Measurements from ENCODE around the gene DISC1.

DISC1 gene

DNA sequence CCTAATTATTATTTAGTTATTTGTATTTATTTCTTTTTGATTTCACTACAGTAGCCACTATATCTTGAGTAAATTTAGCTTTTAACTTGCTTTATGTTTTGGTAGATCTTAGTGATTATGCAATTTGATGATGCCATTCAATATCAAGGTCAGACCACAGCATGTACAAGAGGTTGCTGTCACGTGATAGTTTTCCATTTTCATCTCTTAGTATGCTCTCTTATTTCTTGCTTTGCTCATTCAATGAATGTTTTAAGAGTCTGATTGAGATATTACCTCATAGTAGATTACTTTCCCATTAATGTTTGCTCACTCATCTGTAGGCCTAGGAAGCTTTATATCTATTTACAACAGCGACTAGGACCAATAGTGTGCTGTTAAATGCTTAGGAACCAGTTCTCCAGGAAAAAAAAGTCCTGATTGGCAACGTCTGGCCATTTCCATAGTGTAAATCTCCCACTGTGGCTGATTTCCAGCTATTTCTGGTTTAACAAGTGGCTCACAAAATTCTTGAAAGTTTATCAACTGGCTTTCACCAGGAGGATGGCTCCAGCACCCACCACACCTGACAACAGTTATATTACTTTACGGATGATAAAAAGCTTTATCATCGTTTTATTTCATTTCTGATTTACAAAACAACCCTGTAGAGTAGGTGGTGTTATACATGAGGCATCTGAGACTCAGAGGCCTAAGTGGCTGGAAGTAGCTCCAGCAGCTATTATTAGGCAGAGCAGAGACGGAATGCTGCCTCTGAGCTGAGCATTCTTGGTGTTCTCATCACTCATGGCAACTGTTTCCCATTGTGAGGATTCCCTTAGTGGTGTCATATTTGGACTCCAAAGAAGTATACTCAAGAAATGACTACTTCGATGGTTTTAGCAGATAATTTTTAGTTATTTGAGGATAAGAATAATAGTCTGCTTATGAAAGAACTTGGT is 235.2 kb downstream of the DISC1 start:
- Histone ChIP-seq H3K27ac (replicated peaks; ENCODE audit: low read length) (no peak overlapping the region), H3K23ac (ENCODE audit: low read depth, low read length, poor library complexity) (no peak overlapping the region), H2AFZ (ENCODE audit: low read length) (peak overlapping the region; percentile 70), H2BK5ac (ENCODE audit: low read length) (no peak overlapping the region), H2BK12ac (ENCODE audit: low read length) (no peak overlapping the region), H3K36me3 (replicated peaks in 1 of 2; ENCODE audit: control insufficient read depth in 2 of 2, insufficient read depth in 2 of 2, low read length in 2 of 2) (no peaks in the 10 kb centered on the region), H3K9me3 (replicated peaks in 1 of 2; ENCODE audit: control insufficient read depth in 2 of 2, insufficient read depth in 1 of 2, low read depth in 1 of 2, low read length in 2 of 2) (peaks cover 0 to 10% of the 10 kb centered on the region in 2 donors), H3K18ac (ENCODE audit: low read length) (no peak overlapping the region), H4K91ac (ENCODE audit: low read depth, low read length, poor library complexity) (no peak overlapping the region), H3K4ac (ENCODE audit: low read length) (no peak overlapping the region), H2AK5ac (ENCODE audit: low read depth, low read length) (no peak overlapping the region), H3K4me3 (ENCODE audit: low read length in 2 of 2) (no peak overlapping the region), H3K4me1 (ENCODE audit: control insufficient read depth in 2 of 2, insufficient read depth in 1 of 2, low read depth in 1 of 2, low read length in 2 of 2) (peaks cover 1 to 11% of the 10 kb centered on the region in 2 donors), H4K8ac (ENCODE audit: low read depth, low read length) (no peak overlapping the region), H2BK15ac (ENCODE audit: low read length) (no peak overlapping the region), H2BK120ac (ENCODE audit: low read depth, low read length) (no peak overlapping the region), H3K27me3 (ENCODE audit: control insufficient read depth in 3 of 3, insufficient read depth in 3 of 3, low read depth in 1 of 3, low read length in 3 of 3) (no peaks in the 10 kb centered on the region), H3K79me1 (ENCODE audit: low read depth, low read length) (no peaks in the 10 kb centered on the region), H3K4me2 (ENCODE audit: insufficient read depth, low read length, poor library complexity, severe bottlenecking) (no peak overlapping the region), H3K14ac (ENCODE audit: low read length) (no peak overlapping the region), H3K9ac (ENCODE audit: low read depth, low read length, poor library complexity) (no peak overlapping the region)
- DNase-seq (ENCODE audit: low spot score): no peak
- WGBS, 2 donors (ENCODE audit: extremely low coverage in 2 of 2, insufficient read length in 2 of 2, insufficient replicate concordance in 1 of 2): no CpG with 5 or more reads among the region's 7 CpGs

DNA sequence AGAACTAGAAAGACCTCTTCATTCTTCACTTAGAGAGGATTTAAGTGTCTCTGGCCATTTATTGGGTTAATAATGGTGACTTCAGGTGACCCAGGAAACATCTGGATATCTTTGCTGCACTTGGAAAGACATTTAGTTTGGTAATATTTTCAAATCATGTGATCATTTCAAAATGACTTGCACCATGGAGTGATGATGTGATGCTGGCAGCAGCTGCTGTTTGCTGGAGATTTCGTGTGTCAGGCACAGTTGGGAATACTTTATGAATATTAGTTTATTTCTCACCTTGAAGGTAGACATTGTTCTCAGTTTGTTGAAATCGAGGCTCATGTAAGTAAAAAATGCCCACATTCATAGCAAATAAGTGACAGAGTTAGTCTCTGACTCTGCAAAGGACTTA is 236.0 kb downstream of the DISC1 start:
- no peak overlapping the region for H4K8ac ChIP-seq (ENCODE audit: low read depth, low read length)
- no CpG with 5 or more reads among the region's 2 CpGs for WGBS, 2 donors (ENCODE audit: extremely low coverage in 2 of 2, insufficient read length in 2 of 2, insufficient replicate concordance in 1 of 2)
- H3K9ac ChIP-seq (ENCODE audit: low read depth, low read length, poor library complexity): no peak overlapping the region
- H2BK12ac ChIP-seq (ENCODE audit: low read length): no peak overlapping the region
- H3K14ac ChIP-seq (ENCODE audit: low read length): no peak overlapping the region
- H3K27me3 ChIP-seq (ENCODE audit: control insufficient read depth in 3 of 3, insufficient read depth in 3 of 3, low read depth in 1 of 3, low read length in 3 of 3): no peaks in the 10 kb centered on the region
- H2AFZ ChIP-seq (ENCODE audit: low read length): no peak overlapping the region
- no peak overlapping the region for H3K4me2 ChIP-seq (ENCODE audit: insufficient read depth, low read length, poor library complexity, severe bottlenecking)
- H3K4me1 ChIP-seq (ENCODE audit: control insufficient read depth in 2 of 2, insufficient read depth in 1 of 2, low read depth in 1 of 2, low read length in 2 of 2): peaks cover 2 to 18% of the 10 kb centered on the region in 2 donors
- H3K23ac ChIP-seq (ENCODE audit: low read depth, low read length, poor library complexity): no peak overlapping the region
- H3K79me1 ChIP-seq (ENCODE audit: low read depth, low read length): no peaks in the 10 kb centered on the region
- H3K4me3 ChIP-seq (ENCODE audit: low read length in 2 of 2): no peak overlapping the region
- no peak for DNase-seq (ENCODE audit: low spot score)
- H3K27ac ChIP-seq (replicated peaks; ENCODE audit: low read length): no peak overlapping the region
- no peak overlapping the region for H4K91ac ChIP-seq (ENCODE audit: low read depth, low read length, poor library complexity)
- H3K18ac ChIP-seq (ENCODE audit: low read length): no peak overlapping the region
- no peak overlapping the region for H2BK120ac ChIP-seq (ENCODE audit: low read depth, low read length)
- no peak overlapping the region for H2BK5ac ChIP-seq (ENCODE audit: low read length)
- H3K9me3 ChIP-seq (replicated peaks in 1 of 2; ENCODE audit: control insufficient read depth in 2 of 2, insufficient read depth in 1 of 2, low read depth in 1 of 2, low read length in 2 of 2): peaks cover 0 to 10% of the 10 kb centered on the region in 2 donors
- no peak overlapping the region for H2AK5ac ChIP-seq (ENCODE audit: low read depth, low read length)
- no peaks in the 10 kb centered on the region for H3K36me3 ChIP-seq (replicated peaks in 1 of 2; ENCODE audit: control insufficient read depth in 2 of 2, insufficient read depth in 2 of 2, low read length in 2 of 2)
- no peak overlapping the region for H2BK15ac ChIP-seq (ENCODE audit: low read length)
- no peak overlapping the region for H3K4ac ChIP-seq (ENCODE audit: low read length)

DNA sequence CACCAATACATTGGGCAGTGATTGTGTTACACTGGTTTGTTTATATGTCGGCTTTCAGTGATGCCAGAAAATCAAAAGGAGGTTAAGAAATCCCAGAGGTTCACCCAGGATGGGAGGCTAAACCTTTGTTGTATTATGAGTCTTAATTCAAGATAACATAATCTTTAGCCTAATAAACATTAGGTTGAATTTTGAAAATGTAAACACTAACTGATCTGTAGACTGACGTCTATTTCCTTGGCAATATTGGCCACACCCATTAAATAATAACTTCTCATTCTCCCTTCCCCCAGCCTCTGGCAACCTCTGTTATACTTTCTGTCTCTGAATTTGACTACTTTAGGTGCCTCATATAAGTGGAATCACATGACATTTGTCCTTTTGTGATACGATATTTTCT is 238.7 kb downstream of the DISC1 start:
- Histone ChIP-seq H3K9ac (ENCODE audit: low read depth, low read length, poor library complexity) (no peak overlapping the region), H3K27me3 (ENCODE audit: control insufficient read depth in 3 of 3, insufficient read depth in 3 of 3, low read depth in 1 of 3, low read length in 3 of 3) (no peaks in the 10 kb centered on the region), H3K4me3 (ENCODE audit: low read length in 2 of 2) (no peak overlapping the region), H3K23ac (ENCODE audit: low read depth, low read length, poor library complexity) (no peak overlapping the region), H3K18ac (ENCODE audit: low read length) (no peak overlapping the region), H2BK12ac (ENCODE audit: low read length) (no peak overlapping the region), H4K91ac (ENCODE audit: low read depth, low read length, poor library complexity) (no peak overlapping the region), H3K36me3 (replicated peaks in 1 of 2; ENCODE audit: control insufficient read depth in 2 of 2, insufficient read depth in 2 of 2, low read length in 2 of 2) (no peaks in the 10 kb centered on the region), H2BK15ac (ENCODE audit: low read length) (no peak overlapping the region), H4K8ac (ENCODE audit: low read depth, low read length) (no peak overlapping the region), H3K4me1 (ENCODE audit: control insufficient read depth in 2 of 2, insufficient read depth in 1 of 2, low read depth in 1 of 2, low read length in 2 of 2) (peaks cover 3 to 20% of the 10 kb centered on the region in 2 donors), H3K27ac (replicated peaks; ENCODE audit: low read length) (no peak overlapping the region), H2AK5ac (ENCODE audit: low read depth, low read length) (no peak overlapping the region), H3K4me2 (ENCODE audit: insufficient read depth, low read length, poor library complexity, severe bottlenecking) (no peak overlapping the region), H3K14ac (ENCODE audit: low read length) (no peak overlapping the region), H2BK5ac (ENCODE audit: low read length) (no peak overlapping the region), H2BK120ac (ENCODE audit: low read depth, low read length) (no peak overlapping the region), H3K79me1 (ENCODE audit: low read depth, low read length) (no peaks in the 10 kb centered on the region), H3K4ac (ENCODE audit: low read length) (no peak overlapping the region), H2AFZ (ENCODE audit: low read length) (no peak overlapping the region), H3K9me3 (replicated peaks in 1 of 2; ENCODE audit: control insufficient read depth in 2 of 2, insufficient read depth in 1 of 2, low read depth in 1 of 2, low read length in 2 of 2) (peaks cover 0 to 2% of the 10 kb centered on the region in 2 donors)
- WGBS, 2 donors (ENCODE audit: extremely low coverage in 2 of 2, insufficient read length in 2 of 2, insufficient replicate concordance in 1 of 2): no CpG with 5 or more reads among the region's 3 CpGs
- no peak for DNase-seq (ENCODE audit: low spot score)

DNA sequence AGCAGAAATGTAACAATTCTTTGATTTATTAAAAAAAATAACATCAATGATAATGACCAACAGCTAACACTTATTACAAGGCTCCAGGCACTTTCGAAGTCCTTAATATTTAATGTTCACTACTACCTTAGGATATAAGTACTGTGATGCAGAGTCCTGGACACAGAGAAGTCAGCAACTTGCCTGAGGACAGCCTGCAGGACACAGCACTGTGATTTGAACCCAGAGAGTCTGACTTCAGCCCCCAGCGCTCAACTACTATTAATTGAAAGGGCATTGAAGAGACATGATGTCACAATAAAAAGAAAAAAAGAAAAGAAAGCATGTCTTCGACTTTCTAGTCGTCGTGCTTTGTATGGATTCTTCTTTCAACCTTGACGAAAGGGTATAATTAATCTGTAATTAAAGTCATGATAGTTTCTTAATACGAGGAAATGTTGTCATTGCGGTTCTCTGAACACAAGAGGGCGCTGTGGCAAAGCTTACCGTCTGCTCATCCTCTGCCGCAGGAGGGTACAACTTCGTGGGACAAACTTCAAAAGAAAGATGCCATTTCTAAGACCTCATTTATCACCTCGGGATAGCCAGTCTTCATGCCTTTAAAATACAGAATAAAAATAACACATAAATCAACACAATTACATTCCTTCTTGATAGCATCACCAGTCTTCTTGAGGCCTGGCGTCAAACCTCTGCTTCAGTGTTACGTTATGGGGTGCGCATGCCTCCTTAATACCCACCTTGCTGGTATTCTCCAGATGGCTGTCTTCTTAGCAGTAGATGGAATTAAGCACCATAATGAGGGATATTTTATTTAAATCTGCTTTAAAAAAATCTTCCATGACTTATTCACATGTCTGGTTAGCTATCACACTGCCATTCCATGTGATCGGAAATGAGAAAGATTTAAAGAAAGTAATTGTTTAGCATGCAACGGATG is 240.1 kb downstream of the DISC1 start:
- Histone ChIP-seq H4K8ac (ENCODE audit: low read depth, low read length) (no peak overlapping the region), H2AFZ (ENCODE audit: low read length) (no peak overlapping the region), H3K79me1 (ENCODE audit: low read depth, low read length) (no peaks in the 10 kb centered on the region), H2AK5ac (ENCODE audit: low read depth, low read length) (no peak overlapping the region), H4K91ac (ENCODE audit: low read depth, low read length, poor library complexity) (no peak overlapping the region), H3K4ac (ENCODE audit: low read length) (no peak overlapping the region), H3K27ac (replicated peaks; ENCODE audit: low read length) (no peak overlapping the region), H3K27me3 (ENCODE audit: control insufficient read depth in 3 of 3, insufficient read depth in 3 of 3, low read depth in 1 of 3, low read length in 3 of 3) (no peaks in the 10 kb centered on the region), H3K18ac (ENCODE audit: low read length) (no peak overlapping the region), H3K23ac (ENCODE audit: low read depth, low read length, poor library complexity) (no peak overlapping the region), H3K4me3 (ENCODE audit: low read length in 2 of 2) (no peak overlapping the region), H3K4me1 (ENCODE audit: control insufficient read depth in 2 of 2, insufficient read depth in 1 of 2, low read depth in 1 of 2, low read length in 2 of 2) (peaks cover 5 to 17% of the 10 kb centered on the region in 2 donors), H2BK12ac (ENCODE audit: low read length) (no peak overlapping the region), H2BK15ac (ENCODE audit: low read length) (no peak overlapping the region), H3K9me3 (replicated peaks in 1 of 2; ENCODE audit: control insufficient read depth in 2 of 2, insufficient read depth in 1 of 2, low read depth in 1 of 2, low read length in 2 of 2) (peaks cover 0 to 2% of the 10 kb centered on the region in 2 donors), H2BK120ac (ENCODE audit: low read depth, low read length) (no peak overlapping the region), H2BK5ac (ENCODE audit: low read length) (no peak overlapping the region), H3K4me2 (ENCODE audit: insufficient read depth, low read length, poor library complexity, severe bottlenecking) (no peak overlapping the region), H3K36me3 (replicated peaks in 1 of 2; ENCODE audit: control insufficient read depth in 2 of 2, insufficient read depth in 2 of 2, low read length in 2 of 2) (no peaks in the 10 kb centered on the region), H3K9ac (ENCODE audit: low read depth, low read length, poor library complexity) (no peak overlapping the region), H3K14ac (ENCODE audit: low read length) (no peak overlapping the region)
- DNase-seq (ENCODE audit: low spot score): peak; percentile 73
- WGBS, 2 donors (ENCODE audit: extremely low coverage in 2 of 2, insufficient read length in 2 of 2, insufficient replicate concordance in 1 of 2): no CpG with 5 or more reads among the region's 18 CpGs

All from neuronal stem cell (in vitro differentiated cells).